Motor neuron (in vitro differentiated cells): Measurements from ENCODE around the gene BTF3L4. TPM values are rescaled to one million over a fixed set of nuclear protein-coding genes. Genes with fewer than 3 reads are reported as not detected.
"Not testable (repeated sequence)": the region's sequence is repeated elsewhere in the genome, so short reads cannot be mapped to it uniquely, and the experiment has no call there.

ENCODE experiments used
- ATAC-seq, 8 experiments: fragments of 200-7000 bp; cut with Tn5 transposase; replicated peaks in 6 of 8; 2 replicates each; pipeline ENCODE4 v1.8.0; 2021; ENCODE audit warnings: mild to moderate bottlenecking in 8 of 8, moderate library complexity in 8 of 8
- H3K27ac ChIP-seq, 2 donors: fragments of 250-450 bp; sonication (Bioruptor Pico); 2 replicates each; pipeline ENCODE4 v1.9.0; 2021; ENCODE audit warnings: antibody characterized with exemption in 2 of 2, mild to moderate bottlenecking in 2 of 2, moderate library complexity in 1 of 2
- H3K4me1 ChIP-seq, 2 donors: fragments of 250-450 bp; sonication (Bioruptor Pico); replicated peaks in 1 of 2; 2 replicates each; pipeline ENCODE4 v1.6.1; 2021; ENCODE audit warnings: antibody characterized with exemption in 2 of 2, mild to moderate bottlenecking in 2 of 2, moderate library complexity in 1 of 2
- H3K4me3 ChIP-seq, 5 donors: fragments of 250-450 bp; sonication (Bioruptor Pico); 2 replicates each; pipeline ENCODE4 v1.9.0; 2021; ENCODE audit warnings: antibody characterized with exemption in 5 of 5, mild to moderate bottlenecking in 5 of 5, moderate library complexity in 4 of 5
- WGBS, 10 experiments: fragments of 450-650 bp; shearing (Covaris generic); methylation state at CpG; one replicate each; pipeline ENCODE4 v1.0.0; 2022; 5-methylcytosine and 5-hydroxymethylcytosine counted together
- in situ Hi-C, 9 experiments: fragments of 400-800 bp; cut with MboI; loops; one replicate each; pipeline ENCODE4 v1.15.0; 2021; ENCODE audit warnings: low sequenced_read_pairs in 9 of 9, low pct_unique_long_range_greater_than_20kb in 2 of 9; ENCODE audit not compliant: unreplicated experiment in 9 of 9
- total RNA-seq, 8 experiments: library from RNA; unstranded; fragments of 300-600 nt; gene quantifications; 2 replicates each; pipeline versions ENCODE4 v1.2.3 to v1.2.4, GENCODE V29; 2022

The BTF3L4 gene
- total RNA-seq, 8 experiments from 2014 or later: 35.4 to 266 (median 173) TPM

GRCh38 chr1:52057876-52058415 lies 1.9 kb downstream of the BTF3L4 start:
- Histone ChIP-seq H3K27ac (no peak overlapping the region), H3K4me1 (peaks cover 26 to 27% of the 10 kb centered on the region in 2 donors), H3K4me3 (peak overlapping the region; percentile 89 to 99 (median 91))
- in situ Hi-C loops: no loop called here
- no peak for ATAC-seq
- 89 to 100% (median 100%) methylated on average over 1 of the region's 1 CpG for WGBS, 10 experiments

DNA sequence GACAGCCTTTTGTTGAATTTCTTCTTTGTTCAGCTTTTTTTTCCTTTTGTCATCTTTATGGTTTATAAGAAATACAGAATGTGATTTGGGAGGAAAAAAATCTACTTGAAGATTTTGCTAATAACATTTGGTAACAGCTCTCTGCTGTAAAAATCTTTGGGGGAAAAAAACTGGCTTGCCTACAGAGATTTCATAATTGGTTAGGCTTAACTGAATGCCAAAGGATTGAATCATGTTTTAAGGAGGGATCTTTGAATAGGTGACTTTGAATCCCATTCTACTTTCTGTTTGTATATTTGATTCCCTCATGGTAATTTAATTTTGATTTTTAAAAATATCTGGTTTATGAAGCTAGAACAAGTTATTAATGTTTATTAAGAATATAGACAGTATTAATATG lies 3.2 kb downstream of the BTF3L4 start:
- in situ Hi-C loops: no loop called here
- H3K4me1 ChIP-seq: peaks cover 19 to 22% of the 10 kb centered on the region in 2 donors
- no peak for ATAC-seq
- peak overlapping the region in 1 of 5 donors; percentile 3 for H3K4me3 ChIP-seq
- H3K27ac ChIP-seq: no peak overlapping the region

DNA sequence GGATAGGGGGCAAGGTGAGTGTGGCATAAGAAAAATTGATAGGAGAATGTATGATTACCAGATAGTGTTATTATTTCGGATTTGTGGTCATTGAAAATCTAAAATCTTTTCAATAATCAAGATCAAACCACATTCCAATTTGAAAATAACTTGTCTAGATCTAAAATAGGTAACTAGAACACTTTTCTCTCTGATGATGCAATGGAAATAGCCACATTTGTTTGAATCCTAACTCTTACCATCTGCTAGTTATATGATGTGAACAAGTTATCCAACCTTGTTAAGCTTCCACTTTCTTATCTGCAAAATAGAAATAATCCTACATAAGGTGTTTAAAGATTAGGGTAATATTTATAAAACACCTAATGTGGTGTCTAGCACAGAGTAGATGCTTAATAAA lies 3.8 kb downstream of the BTF3L4 start:
- Histone ChIP-seq H3K4me1 (peaks cover 19 to 22% of the 10 kb centered on the region in 2 donors), H3K27ac (no peak overlapping the region), H3K4me3 (no peak overlapping the region)
- in situ Hi-C loops: no loop called here
- WGBS, 10 experiments: 88 to 100% (median 94%) methylated on average over 1 of the region's 1 CpG; no CpG with 5 or more reads in 3 of the 10 experiments
- no peak for ATAC-seq

GRCh38 chr1:52060822-52061221 lies 4.7 kb downstream of the BTF3L4 start:
- Histone ChIP-seq H3K4me1 (peaks cover 19 to 22% of the 10 kb centered on the region in 2 donors), H3K4me3 (no peak overlapping the region), H3K27ac (no peak overlapping the region)
- no peak for ATAC-seq
- WGBS, 10 experiments: 92 to 100% (median 100%) methylated on average over 2 to 4 of the region's 4 CpGs; no CpG with 5 or more reads in 2 of the 10 experiments
- in situ Hi-C loops: no loop called here

- H3K4me3 ChIP-seq: no peak overlapping the region
- WGBS, 10 experiments: 83 to 100% (median 100%) methylated on average over 1 to 2 of the region's 2 CpGs; no CpG with 5 or more reads in 2 of the 10 experiments
- no peak for ATAC-seq
- peaks cover 8 to 12% of the 10 kb centered on the region in 2 donors for H3K4me1 ChIP-seq
- no peak overlapping the region for H3K27ac ChIP-seq
- in situ Hi-C loops: no loop called here
These were observed 7.1 kb downstream of the BTF3L4 start for GRCh38 chr1:52063192-52063591.

GRCh38 chr1:52070704-52071103 lies 14.6 kb downstream of the BTF3L4 start:
- in situ Hi-C loops: no loop called here
- H3K4me3 ChIP-seq: no peak overlapping the region
- WGBS, 10 experiments: 52 to 100% (median 98%) methylated on average over 1 to 4 of the region's 4 CpGs; no CpG with 5 or more reads in 5 of the 10 experiments
- H3K4me1 ChIP-seq: no peaks in the 10 kb centered on the region
- ATAC-seq: no peak
- no peak overlapping the region for H3K27ac ChIP-seq

- ATAC-seq: peak in 1 of 8 experiments; percentile 22
- Histone ChIP-seq H3K27ac (no peak overlapping the region), H3K4me1 (no peaks in the 10 kb centered on the region), H3K4me3 (no peak overlapping the region)
- in situ Hi-C loops: no loop called here
- 73 to 100% (median 87%) methylated on average over 1 to 6 of the region's 6 CpGs for WGBS, 10 experiments
These were observed 16.2 kb downstream of the BTF3L4 start for GRCh38 chr1:52072291-52072690.

- WGBS, 10 experiments: 70 to 100% (median 98%) methylated on average over 1 to 6 of the region's 6 CpGs; no CpG with 5 or more reads in 2 of the 10 experiments
- in situ Hi-C loops, H3K27ac ChIP-seq, ATAC-seq, H3K4me3 ChIP-seq, H3K4me1 ChIP-seq: not testable (repeated sequence)
These were observed 21.2 kb downstream of the BTF3L4 start for GRCh38 chr1:52077277-52077676.

- no peak for ATAC-seq
- H3K4me1 ChIP-seq: no peaks in the 10 kb centered on the region
- 67 to 100% (median 88%) methylated on average over 1 to 3 of the region's 3 CpGs; no CpG with 5 or more reads in 1 of the 10 experiments for WGBS, 10 experiments
- in situ Hi-C loops: no loop called here
- H3K4me3 ChIP-seq: no peak overlapping the region
- H3K27ac ChIP-seq: no peak overlapping the region
These were observed 23.9 kb downstream of the BTF3L4 start for GRCh38 chr1:52080014-52080415.

DNA sequence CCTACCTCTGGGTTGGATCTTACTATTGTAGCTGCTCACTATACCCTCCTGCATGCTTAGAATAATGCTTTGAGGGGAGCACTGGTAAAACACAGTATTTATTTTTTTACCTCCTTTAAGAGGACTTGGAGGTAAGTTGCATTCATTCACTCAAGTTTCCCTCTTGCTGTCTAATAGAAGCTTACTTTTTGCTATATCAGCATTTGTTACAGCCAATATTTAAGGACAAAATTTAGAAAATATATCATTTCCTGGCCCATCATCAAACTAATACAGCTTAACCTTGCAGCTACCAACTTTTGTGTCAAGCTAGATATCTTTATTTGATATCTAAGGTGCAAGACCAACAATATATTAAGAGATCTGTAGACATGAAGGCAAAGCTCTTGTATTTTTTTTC lies 31.8 kb downstream of the BTF3L4 start:
- H3K4me1 ChIP-seq, H3K4me3 ChIP-seq, H3K27ac ChIP-seq, ATAC-seq, in situ Hi-C loops: not testable (repeated sequence)

DNA sequence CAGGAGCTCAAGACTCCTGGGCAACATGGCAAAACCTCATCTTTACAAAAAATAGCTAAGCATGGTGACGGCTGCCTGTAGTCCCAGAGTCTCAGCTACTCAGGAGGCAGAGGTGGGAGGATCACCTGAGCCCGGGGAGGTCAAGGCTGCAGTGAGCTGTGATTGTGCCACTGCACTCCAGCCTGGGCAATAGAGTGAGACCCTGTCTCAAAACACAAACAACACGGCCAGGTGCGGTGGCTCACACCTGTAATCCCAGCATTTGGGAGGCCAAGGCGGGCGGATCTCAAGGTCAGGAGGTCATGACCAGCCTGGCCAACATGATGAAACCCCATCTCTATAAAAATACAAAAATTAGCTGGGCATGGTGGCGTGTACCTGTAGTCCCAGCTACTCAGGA lies 38.2 kb downstream of the BTF3L4 start:
- H3K4me3 ChIP-seq, in situ Hi-C loops, H3K27ac ChIP-seq, ATAC-seq: not testable (repeated sequence)
- 98 to 100% (median 100%) methylated on average over 1 to 7 of the region's 7 CpGs; no CpG with 5 or more reads in 4 of the 10 experiments for WGBS, 10 experiments
- peaks cover 16 to 20% of the 10 kb centered on the region in 2 donors for H3K4me1 ChIP-seq

GRCh38 chr1:52096216-52096615 lies 40.1 kb downstream of the BTF3L4 start:
- in situ Hi-C loops: no loop called here
- no peak for ATAC-seq
- Histone ChIP-seq H3K27ac (no peak overlapping the region), H3K4me1 (peaks cover 16 to 24% of the 10 kb centered on the region in 2 donors), H3K4me3 (no peak overlapping the region)
- WGBS, 10 experiments: 82 to 100% (median 89%) methylated on average over 1 to 8 of the region's 8 CpGs; no CpG with 5 or more reads in 1 of the 10 experiments

DNA sequence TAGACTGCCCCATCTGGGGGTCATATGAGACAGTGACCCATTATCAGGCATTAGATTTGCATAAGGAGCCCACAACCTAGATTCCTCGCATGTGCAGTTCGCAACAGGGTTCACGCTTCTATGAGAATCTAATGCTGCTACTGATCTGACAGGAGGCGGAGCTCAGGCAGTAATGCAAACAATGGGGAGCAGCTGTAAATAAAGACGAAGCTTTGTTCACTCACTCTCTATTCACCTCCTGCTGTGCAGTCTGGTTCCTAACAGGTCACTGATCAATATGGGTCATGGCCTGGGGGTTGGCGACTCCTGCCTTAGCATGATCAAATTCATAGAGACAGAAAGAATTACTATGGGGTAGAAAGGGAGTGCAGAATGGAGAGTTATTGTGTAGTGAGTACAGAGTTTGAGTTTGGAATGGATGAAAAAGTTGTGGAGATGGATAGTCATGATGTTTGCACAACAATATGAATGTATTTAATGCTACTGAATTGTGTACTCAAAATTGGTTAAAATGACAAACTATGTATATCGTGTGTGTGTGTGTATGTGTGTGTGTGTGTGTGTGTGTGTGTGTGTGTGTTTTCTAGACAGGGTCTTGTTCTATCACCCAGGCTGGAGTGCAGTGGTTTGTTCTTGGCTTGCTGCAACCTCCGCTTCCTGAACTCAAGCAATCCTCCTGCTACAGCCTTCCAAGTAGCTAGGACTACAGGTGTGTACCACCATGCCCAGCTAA lies 42.2 kb downstream of the BTF3L4 start:
- ATAC-seq: peak in 5 of 8 experiments; percentile 73 to 88 (median 81)

More for the DNA sequence above, 42.2 kb downstream of the BTF3L4 start:
- 0 to 60% (median 25%) methylated on average over 1 to 8 of the region's 8 CpGs; no CpG with 5 or more reads in 1 of the 10 experiments for WGBS, 10 experiments
- in situ Hi-C loops: no loop called here
- no peak overlapping the region for H3K27ac ChIP-seq
- no peak overlapping the region for H3K4me3 ChIP-seq
- H3K4me1 ChIP-seq: peaks cover 16 to 24% of the 10 kb centered on the region in 2 donors
